ENCODE results near the gene LGALS9.

LGALS9 gene

DNA sequence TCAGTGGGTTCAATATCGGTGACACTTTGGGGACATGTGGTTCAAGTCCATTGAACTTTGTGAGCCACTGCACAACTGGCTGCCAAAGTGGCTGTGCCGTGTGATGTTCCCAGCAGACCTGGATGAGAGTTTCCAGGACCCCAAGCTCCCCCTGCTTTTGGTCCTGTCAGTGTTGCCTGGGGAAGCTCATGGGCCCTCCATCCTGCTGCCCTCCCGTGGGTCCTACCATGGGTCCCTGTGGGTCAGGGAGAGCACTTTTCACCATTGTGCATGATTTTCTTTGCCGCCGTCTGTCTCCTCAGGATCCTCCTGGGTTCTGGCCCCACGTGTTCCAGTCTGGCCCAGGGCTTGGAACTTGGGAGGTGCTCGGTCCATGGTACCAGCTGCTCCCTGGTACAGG, 38.1 kb downstream of the LGALS9 start:
- no peak for ATAC-seq (ENCODE audit: insufficient read depth, low read depth)
- H3K36me3 ChIP-seq (ENCODE audit: insufficient read depth, low read length), result no peaks in the 10 kb centered on the region
- no peak overlapping the region for H3K4me2 ChIP-seq (ENCODE audit: insufficient read depth, low read length)
- H3K27me3 ChIP-seq (ENCODE audit: insufficient read depth, low read length, poor library complexity), result no peaks in the 10 kb centered on the region
- no peak overlapping the region for H3K4me3 ChIP-seq (ENCODE audit: low read depth in 1 of 2, low read length in 2 of 2)
- H3K4me1 ChIP-seq (ENCODE audit: insufficient read depth, low read length), result no peaks in the 10 kb centered on the region
- H3K79me2 ChIP-seq (ENCODE audit: insufficient read depth, low read length), result no peaks in the 10 kb centered on the region
- H3K9ac ChIP-seq (ENCODE audit: low read depth, low read length), result no peak overlapping the region
- no peaks in the 10 kb centered on the region for H4K20me1 ChIP-seq (ENCODE audit: insufficient read depth, low read length)
- H3K27ac ChIP-seq (ENCODE audit: low read length), result no peak overlapping the region
- TF ChIP-seq, protein P1, sequence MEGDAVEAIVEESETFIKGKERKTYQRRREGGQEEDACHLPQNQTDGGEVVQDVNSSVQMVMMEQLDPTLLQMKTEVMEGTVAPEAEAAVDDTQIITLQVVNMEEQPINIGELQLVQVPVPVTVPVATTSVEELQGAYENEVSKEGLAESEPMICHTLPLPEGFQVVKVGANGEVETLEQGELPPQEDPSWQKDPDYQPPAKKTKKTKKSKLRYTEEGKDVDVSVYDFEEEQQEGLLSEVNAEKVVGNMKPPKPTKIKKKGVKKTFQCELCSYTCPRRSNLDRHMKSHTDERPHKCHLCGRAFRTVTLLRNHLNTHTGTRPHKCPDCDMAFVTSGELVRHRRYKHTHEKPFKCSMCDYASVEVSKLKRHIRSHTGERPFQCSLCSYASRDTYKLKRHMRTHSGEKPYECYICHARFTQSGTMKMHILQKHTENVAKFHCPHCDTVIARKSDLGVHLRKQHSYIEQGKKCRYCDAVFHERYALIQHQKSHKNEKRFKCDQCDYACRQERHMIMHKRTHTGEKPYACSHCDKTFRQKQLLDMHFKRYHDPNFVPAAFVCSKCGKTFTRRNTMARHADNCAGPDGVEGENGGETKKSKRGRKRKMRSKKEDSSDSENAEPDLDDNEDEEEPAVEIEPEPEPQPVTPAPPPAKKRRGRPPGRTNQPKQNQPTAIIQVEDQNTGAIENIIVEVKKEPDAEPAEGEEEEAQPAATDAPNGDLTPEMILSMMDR (IDR thresholded peaks at IDR 0.05; ENCODE audit: borderline replicate concordance, extremely low read depth, low read length, poor library complexity, severe bottlenecking), result no peak
- no peak for TF ChIP-seq EZH2 (IDR thresholded peaks at IDR 0.05; ENCODE audit: borderline replicate concordance, low read depth, low read length, severe bottlenecking)
- H2AFZ ChIP-seq (ENCODE audit: low read depth, low read length), result no peak overlapping the region
- no peaks in the 10 kb centered on the region for H3K9me3 ChIP-seq (ENCODE audit: insufficient read depth, low read length, severe bottlenecking)
- no peak for DNase-seq

DNA sequence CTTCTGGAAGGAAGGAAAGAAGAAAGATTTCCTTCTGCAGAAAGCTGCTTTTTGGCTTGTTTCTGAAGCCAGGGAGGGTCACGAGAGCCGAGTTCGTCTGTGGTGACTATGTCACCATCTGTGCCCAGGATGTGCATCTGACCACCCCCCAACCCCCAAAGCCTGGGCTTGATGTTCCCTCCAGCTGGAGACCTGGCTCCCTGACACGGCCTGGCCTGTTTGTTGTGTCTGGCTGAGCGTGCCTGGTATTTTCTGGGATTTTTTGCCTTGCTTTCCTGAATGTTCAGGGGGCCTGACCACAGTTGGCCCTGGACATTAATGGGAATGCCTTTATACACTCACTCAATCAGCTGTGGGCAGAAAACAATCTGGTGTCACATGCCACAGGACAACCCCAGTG, 38.9 kb downstream of the LGALS9 start:
- Histone ChIP-seq H3K27me3 (ENCODE audit: insufficient read depth, low read length, poor library complexity) (no peaks in the 10 kb centered on the region), H3K4me1 (ENCODE audit: insufficient read depth, low read length) (no peaks in the 10 kb centered on the region), H3K4me2 (ENCODE audit: insufficient read depth, low read length) (no peak overlapping the region), H3K9me3 (ENCODE audit: insufficient read depth, low read length, severe bottlenecking) (no peaks in the 10 kb centered on the region), H4K20me1 (ENCODE audit: insufficient read depth, low read length) (no peaks in the 10 kb centered on the region), H3K27ac (ENCODE audit: low read length) (no peak overlapping the region), H3K4me3 (ENCODE audit: low read depth in 1 of 2, low read length in 2 of 2) (no peak overlapping the region), H3K79me2 (ENCODE audit: insufficient read depth, low read length) (no peaks in the 10 kb centered on the region), H3K9ac (ENCODE audit: low read depth, low read length) (no peak overlapping the region), H3K36me3 (ENCODE audit: insufficient read depth, low read length) (no peaks in the 10 kb centered on the region), H2AFZ (ENCODE audit: low read depth, low read length) (no peak overlapping the region)
- no peak for ATAC-seq (ENCODE audit: insufficient read depth, low read depth)
- no peak for DNase-seq
- no peak for TF ChIP-seq EZH2 (IDR thresholded peaks at IDR 0.05; ENCODE audit: borderline replicate concordance, low read depth, low read length, severe bottlenecking)
- TF ChIP-seq, protein P1 (IDR thresholded peaks at IDR 0.05; ENCODE audit: borderline replicate concordance, extremely low read depth, low read length, poor library complexity, severe bottlenecking), result no peak

DNA sequence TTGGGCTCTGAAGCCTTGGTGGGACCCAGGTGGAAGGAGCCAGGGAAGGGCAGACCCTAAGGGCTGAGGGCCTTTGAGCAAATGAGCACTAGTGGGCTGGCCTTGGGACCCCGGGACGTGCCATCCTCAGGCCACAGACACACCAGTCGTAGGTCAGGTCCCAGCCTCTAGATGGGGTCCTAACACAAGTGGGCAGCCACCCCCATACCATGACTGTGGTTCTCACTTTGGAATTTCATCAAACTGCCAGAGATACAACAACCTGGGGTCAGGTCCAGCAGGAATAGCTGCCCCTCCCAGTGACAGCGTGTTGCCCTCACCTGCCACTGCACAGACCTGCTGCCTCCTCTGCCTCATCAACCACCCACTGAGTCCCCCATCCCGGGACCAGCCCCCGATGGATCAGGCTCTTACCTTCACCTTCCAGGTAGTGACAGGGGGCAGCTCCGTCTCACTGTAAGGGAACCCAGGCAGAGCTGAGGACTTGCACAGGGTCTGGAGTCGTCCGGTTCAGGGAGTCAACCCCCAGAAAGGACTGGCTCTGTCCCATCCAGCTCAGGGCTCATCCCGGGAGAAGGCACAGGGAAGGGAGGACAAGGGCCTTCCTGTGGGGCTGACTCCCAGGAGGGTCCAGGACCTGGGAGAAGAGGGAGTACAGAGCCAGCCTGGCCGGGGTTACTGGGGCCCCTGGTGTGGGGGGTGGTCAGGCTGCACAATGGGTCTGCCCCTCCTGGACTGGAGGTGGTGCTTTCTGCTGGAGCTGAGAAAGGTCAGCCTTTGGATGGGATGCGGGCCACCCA, 40.0 kb downstream of the LGALS9 start:
- no peaks in the 10 kb centered on the region for H3K36me3 ChIP-seq (ENCODE audit: insufficient read depth, low read length)
- DNase-seq (no peak), ATAC-seq (ENCODE audit: insufficient read depth, low read depth) (no peak)
- H3K27ac ChIP-seq (ENCODE audit: low read length), result no peak overlapping the region
- H3K9ac ChIP-seq (ENCODE audit: low read depth, low read length), result no peak overlapping the region
- H3K27me3 ChIP-seq (ENCODE audit: insufficient read depth, low read length, poor library complexity), result no peaks in the 10 kb centered on the region
- H3K4me1 ChIP-seq (ENCODE audit: insufficient read depth, low read length), result no peaks in the 10 kb centered on the region
- H2AFZ ChIP-seq (ENCODE audit: low read depth, low read length), result no peak overlapping the region
- H3K9me3 ChIP-seq (ENCODE audit: insufficient read depth, low read length, severe bottlenecking), result no peaks in the 10 kb centered on the region
- no peaks in the 10 kb centered on the region for H4K20me1 ChIP-seq (ENCODE audit: insufficient read depth, low read length)
- H3K79me2 ChIP-seq (ENCODE audit: insufficient read depth, low read length), result no peaks in the 10 kb centered on the region
- no peak overlapping the region for H3K4me2 ChIP-seq (ENCODE audit: insufficient read depth, low read length)
- H3K4me3 ChIP-seq (ENCODE audit: low read depth in 1 of 2, low read length in 2 of 2), result no peak overlapping the region
- TF ChIP-seq, protein P1 (IDR thresholded peaks at IDR 0.05; ENCODE audit: borderline replicate concordance, extremely low read depth, low read length, poor library complexity, severe bottlenecking), result no peak
- no peak for TF ChIP-seq EZH2 (IDR thresholded peaks at IDR 0.05; ENCODE audit: borderline replicate concordance, low read depth, low read length, severe bottlenecking)
